CD1c-positive myeloid dendritic cell (primary cell): Measurements from ENCODE around the gene NSUN4.
"Not testable (repeated sequence)": the region's sequence is repeated elsewhere in the genome, so short reads cannot be mapped to it uniquely, and the experiment has no call there.

Source experiments
- DNase-seq: peaks from one replicate; pipeline ENCODE4 v3.0.0-alpha.2; 2016; ENCODE audit errors: extremely low spot score

The NSUN4 gene

DNA sequence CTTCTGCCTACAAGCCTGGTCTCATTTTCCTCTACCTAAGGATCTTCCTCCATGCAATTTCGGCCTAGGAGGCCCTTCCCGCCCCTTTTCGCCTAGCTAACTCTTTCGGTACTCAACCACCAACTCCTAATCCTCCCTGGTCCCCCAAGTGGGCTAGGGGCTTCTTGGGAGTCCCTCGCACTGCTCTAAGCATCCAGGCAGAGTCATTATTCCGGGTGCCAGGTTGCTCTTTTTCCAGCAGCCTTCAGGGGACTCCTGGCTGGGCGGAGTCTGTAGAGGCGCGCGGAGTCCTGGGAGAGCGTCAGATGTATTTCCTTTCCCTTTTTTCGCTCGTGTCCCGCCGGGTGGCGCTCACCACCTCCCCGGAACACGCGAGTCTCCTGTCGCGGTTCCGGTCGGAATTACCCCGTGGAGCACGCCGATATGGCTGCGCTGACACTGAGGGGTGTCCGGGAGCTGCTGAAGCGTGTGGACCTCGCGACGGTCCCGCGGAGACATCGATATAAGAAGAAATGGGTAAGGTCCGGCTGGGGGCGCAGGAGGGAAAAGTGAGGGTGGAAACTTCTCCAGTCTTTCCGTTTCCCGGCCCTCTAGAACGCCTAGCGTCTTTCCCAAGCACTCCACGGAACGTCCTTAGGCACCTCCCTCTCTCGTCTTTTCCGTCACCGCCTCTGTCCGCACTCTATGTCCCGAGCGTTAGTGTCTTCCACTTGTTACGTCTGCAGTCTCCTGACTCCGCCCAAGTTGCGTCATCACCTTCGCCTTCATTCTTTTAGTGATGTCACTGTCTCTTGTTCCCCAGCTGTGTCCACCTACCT is at the start of gene NSUN4:
TSS of gene NSUN4 (plus strand) at position 404 of the 818 bp plus-strand sequence. CDS start at position 424, 20 bp downstream.
- DNase-seq = peak; percentile 95

DNA sequence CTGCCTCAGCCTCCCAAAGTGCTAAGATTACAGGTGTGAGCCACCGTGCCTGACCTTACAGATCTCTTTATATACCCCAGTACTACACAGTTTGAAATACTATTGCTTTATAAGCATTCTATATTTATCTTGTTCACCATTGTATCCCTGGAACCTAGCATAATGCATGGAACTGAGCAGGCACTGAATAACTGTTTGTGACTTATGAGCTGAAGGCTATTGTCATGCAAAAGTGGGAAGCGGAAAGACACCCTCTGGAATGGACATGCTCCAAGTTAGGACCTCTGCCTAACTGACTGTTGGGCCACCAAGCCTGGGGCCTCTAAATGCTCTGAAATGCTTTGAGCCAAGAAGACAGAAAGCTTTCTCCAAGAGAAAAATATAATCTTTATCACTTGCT is 45.3 kb upstream of the NSUN4 start:
- DNase-seq = no peak

DNA sequence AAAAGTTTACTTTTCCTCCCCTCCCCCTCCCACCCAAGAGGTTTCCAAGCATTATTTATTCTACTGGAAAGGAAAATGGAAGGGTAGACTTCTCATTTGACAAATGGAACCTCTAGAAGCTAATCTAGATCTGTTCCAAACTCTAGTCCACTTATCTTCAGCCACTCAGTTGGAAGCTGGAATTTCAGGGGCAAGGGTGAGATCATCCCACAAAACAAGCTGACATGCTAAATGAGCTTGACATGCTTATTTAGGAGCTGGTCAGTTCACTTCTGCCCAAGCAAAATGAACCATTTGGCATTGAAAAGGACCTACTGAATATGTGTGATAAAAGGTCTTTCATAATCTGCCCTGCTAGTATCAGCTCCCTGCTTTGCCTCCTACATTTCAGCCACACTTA is 42.2 kb upstream of the NSUN4 start:
- no peak for DNase-seq

DNA sequence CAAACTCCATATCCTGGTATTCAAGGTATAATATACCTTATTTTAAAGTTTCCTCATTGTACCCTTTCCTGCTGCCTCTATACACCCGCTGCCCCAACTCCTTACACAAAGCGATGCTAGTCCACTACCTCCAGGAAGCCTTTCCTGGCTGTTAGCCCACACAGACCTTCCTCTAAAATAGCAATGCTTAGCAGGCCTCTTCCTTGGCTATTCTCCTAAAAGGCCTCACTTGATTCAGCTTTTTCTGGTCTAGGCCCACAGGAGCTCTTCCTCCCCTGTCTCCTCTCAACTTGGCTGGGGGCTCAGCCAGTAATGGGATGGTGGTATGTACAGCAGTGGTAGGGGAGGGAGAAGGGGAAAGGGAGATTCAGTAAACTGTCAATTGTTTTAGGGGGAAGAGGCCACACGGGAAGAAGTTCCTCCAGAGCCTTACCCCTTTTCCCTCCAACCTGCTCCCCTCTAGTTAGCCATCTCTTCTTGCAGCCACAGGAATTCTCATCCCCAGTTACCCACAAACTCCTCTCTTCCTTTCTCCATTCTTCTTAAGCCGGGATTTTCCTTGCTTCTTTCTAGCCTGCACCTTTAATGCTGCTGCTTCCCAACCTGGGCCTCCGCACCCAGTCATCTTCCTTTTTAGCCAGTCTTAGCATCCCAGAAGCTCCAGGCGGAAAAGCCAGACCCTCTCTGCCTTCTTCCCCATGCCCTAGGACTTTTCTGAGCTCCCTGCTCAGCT is 39.8 kb upstream of the NSUN4 start:
- DNase-seq = peak; percentile 5

DNA sequence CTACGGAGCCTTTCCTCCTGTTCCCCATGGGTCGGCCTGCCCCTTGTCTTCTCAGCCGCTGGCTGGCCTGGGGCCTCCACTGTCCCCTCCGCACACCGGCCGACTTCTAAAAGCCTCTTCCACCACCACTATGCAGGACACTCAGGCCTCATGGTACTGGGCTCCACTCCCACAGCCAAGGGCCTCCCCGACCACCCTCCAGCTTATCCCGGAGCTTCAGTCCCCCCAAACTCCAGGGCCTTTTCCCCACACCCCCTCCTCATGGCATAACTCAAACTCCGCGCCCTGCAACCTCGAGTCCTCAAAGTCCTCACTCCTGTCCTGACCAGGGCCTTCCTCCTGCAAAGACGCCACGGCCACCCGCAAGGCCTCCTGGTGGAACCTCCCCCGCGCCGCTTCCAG is 39.2 kb upstream of the NSUN4 start:
- no peak for DNase-seq

DNA sequence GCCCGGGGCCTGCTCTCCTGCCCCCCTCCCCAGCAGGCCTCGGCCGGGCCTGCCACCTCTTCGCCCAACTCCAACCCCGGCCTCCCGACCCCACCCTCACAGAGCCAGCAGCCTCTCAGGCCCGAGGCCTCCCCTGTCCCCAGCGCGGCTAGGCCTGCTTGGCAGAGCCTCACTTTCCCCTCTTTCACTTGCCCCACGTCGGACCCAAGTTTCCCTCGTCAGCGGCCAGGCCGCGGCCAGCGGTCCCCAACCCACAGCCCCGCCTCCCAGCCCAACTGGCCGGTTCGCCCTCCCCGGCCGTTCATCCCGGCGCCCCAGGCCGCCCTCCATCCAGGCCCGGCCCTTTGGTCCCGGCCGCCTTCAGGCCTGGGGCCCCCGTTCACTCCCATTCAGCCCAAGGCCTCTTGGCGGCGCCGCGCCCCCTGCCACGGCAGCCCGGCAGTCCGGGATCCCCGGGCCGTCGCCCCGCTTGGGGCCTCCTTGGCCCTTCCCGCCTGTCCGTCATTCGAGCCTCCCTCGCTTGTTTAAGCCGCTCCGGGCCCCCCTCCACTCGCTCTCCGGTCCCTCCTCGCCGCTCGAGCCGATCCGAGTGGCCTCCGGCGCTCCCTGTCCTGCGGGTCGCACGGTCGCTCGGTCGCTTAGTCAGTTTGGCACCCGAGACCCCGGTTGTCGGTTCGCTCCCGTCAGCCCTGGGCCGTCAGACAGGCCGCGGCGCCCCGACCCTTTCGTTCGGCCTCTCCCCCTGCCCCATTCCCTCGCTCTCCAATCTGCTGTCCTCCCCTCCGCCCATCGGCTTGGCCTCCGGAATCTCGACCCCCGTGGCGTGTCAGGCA is 38.6 kb upstream of the NSUN4 start:
- peak; percentile 48 for DNase-seq

DNA sequence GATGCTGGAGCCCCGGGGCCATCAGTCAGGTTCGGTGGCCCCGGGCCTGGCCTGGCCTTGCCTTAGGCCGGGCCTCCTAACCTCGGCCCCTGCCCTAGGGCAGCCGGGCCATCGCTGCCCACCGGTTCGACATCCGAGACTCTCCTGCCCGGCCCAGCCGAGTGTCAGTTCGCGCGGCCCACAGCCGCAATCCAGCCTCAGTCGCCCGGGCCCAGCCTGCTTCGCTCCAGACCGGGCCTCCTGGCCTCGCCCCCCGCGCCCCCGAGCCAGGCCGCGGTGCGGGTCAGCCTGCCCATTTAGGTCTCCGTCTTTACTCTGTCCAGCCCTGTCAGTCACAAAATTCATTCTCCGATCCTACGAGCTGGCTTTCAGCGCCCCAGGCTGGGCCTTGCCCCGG is 38.0 kb upstream of the NSUN4 start:
- DNase-seq = peak; percentile 23

DNA sequence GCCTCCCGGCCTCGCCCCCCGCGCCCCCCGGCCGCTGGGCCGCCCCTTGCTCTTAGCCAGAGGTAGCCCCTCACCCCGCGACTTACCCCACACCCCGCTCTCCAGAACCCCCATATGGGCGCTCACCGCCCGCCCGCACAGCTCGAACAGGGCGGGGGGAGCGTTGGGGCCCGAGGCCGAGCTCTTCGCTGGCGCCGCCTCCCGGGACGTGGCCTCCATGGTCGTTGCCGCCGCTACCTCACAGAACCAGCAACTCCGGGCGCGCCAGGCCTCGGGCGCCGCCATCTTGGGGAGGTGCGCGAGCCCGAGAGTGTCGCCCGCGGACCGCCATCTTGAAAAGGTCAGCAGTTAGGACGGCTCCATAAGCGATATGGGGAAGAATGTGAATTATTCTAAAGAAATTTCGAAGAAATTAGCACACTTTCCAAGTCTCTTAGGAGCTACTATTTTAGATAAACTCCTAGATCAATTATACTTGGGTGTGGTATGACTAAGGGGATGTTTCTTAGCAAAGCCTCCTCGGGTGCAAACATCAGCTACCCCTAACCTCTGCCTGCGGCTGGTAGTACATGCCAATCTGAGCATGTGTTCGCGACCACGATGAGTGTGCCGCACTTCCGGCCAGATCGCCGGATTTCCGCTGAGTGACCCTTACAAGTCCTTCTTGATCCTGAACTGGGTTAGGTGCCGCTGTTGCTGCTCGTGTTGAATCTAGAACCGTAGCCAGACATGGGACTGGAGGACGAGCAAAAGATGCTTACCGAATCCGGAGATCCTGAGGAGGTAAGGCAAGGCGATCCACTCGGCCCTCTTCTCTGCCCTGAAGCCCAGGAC is 37.4 kb upstream of the NSUN4 start, which contains the start of the genes LRRC41 and UQCRH:
TSS of gene LRRC41 (minus strand) at position 579 of the 834 bp plus-strand sequence. CDS start at position 285, 294 bp downstream.
TSS of gene UQCRH (plus strand) at position 661 of the 834 bp plus-strand sequence. CDS start at position 730, 69 bp downstream.
- DNase-seq = peak; percentile 98

DNA sequence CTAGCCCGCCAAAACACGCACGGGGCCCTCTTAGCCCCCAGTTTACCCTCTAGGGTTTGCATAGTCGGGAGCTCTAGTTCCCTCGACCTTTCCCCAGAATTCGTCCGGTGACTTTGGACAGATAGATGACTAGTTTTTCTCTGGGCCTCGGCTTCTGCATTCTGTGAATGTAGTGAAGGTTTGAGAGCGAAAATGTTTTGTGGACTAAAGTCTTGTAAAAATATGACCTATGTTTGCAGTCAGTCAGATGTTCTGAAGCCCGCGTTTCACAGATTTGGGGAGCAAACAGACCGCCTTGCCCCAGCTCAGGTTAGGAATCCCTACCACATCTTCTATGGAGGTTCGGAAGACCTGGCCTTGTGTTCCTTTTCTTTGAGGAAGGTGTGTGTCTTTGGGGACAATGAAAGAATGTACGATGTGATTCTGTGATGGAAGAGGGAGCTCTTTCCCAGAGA is 36.7 kb upstream of the NSUN4 start:
- peak; percentile 46 for DNase-seq

DNA sequence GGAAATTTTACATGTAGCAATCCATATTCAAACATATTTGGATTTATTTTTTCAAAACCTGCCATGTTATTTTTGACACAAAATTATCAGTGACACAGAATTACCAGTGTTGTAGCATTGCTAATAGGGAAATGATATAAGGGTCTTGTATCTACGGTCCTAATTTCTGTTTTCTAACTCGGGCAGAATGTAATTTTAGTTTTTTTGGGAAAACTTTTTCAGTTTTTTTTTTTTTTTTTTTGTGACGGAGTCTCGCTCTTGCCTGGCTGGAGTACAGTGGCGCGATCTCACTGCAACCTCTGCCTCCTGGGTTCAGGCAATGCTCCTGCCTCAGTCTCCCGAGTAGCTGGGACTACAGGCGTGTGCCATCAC is 34.5 kb upstream of the NSUN4 start:
- DNase-seq = no peak

DNA sequence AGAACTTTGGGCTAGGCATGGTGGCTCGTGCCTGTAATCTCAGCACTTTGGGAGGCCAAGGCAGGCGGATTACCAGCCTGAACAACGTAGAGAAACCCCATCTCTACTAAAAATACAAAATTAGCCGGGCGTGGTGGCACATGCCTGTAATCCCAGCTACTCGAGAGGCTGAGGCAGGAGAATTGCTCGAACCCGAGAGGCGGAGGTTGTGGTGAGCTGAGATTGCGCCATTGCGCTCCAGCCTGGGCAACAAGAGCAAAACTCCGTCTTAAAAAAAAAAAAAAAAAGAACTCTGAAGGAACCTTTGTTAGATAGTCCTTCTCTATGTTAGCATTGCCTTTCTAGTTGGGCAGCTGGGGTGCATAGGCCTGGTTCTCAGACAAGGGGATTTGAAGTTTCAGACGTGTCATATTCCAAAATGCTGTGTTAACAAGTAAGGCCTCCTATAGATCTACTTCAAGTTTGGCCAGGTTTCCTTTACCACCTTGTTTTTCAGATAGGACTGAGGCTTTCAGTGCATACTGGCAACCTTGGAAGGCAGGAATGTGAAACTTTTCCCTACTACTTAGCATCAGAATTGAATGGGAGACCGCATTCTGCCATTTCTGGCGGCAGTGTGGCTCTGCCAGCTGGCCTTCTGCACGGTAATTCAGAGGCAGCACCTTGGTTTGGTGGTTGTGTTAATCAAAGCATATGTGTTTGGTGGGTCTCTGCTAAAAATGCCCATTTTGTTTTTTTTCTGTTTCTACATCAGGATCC is 31.0 kb upstream of the NSUN4 start:
- DNase-seq = no peak

DNA sequence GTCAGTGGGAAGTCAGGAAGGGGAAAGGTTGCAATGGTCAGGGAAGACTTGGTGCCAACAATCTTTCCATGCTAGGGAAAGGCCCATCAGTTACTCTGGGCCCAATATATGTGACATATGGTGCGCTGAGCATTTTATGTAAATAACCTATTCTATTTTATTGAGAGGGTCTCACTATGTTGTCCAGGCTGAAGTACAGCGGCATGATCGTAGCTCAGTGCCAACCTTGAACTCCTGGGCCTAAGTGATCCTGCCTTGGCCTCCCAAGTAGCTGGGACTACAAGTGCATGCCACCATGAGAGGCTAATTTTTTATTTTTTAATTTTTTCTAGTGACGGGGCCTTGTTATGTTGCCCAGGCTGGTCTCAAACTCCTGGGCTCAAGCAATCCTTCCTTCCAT is 30.3 kb upstream of the NSUN4 start:
- no peak for DNase-seq

DNA sequence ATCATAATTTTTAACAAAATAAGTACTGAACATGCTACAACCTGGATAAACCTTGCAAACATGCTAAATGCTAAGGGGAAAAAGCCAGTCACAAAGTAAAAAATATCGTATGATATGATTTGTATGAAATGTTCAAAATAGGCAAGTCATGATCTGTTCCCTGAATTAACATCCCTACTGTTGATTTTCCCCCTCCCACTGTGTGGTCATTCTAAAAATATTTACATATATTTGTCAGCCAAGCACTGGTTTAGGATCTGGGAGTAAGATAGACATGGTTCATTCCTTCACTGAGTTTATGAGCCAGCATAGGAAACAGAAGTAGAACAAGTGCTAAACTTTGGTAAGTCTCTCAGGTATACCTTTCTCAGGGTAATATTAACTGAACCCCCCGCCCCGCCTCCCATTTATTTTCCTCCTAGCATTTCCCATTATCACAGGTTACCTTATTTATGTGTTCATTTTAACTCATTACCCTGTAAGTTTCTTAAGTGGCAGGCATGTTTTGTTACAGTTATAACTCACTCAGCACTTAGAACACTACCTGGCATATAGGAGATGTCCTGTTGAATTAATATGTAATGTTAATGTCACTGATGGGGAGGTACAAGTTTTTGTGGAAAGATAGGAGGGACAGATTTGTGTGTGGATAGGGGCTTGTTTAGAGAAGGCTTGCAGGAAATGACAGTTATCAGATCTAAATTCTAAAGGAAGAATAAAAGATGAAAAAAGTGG is 24.8 kb upstream of the NSUN4 start:
- no peak for DNase-seq

DNA sequence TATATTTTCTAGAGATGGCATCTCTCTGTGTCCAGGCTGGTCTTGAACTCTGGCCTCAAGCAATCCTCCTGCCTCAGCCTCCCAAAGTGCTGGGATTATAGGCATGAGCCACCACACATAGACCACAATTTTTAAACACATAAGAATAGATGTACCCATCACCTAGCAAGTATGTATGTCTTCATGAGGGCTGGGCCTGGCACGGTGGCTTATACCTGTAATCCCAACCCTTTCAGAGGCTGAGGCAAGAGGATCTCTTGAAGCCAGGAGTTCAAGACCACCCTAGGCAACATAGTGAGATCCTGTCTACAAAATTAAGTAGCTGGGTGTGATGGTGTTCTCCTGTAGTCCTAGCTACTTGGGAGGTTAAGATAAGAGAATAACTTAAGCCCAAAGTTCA is 23.3 kb upstream of the NSUN4 start:
- no peak for DNase-seq

DNA sequence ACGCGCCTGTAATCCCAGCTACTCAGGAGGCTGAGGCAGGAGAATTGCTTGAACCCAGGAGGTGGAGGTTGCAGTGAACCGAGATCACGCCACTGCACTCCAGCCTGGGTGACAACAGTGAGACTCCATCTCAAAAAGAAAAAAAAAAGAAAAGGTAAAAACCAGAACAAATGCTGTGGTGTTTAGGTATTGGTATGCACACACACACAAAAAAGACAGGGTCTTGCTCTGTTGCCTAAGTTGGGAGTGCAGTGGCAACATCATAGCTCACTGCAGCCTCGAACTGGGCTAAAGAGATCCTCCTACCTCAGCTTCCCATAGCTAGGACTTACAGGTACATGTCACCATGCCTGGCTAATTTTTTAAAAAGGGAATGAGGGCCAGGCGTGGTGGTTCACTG is 21.3 kb upstream of the NSUN4 start:
- not testable (repeated sequence) for DNase-seq

DNA sequence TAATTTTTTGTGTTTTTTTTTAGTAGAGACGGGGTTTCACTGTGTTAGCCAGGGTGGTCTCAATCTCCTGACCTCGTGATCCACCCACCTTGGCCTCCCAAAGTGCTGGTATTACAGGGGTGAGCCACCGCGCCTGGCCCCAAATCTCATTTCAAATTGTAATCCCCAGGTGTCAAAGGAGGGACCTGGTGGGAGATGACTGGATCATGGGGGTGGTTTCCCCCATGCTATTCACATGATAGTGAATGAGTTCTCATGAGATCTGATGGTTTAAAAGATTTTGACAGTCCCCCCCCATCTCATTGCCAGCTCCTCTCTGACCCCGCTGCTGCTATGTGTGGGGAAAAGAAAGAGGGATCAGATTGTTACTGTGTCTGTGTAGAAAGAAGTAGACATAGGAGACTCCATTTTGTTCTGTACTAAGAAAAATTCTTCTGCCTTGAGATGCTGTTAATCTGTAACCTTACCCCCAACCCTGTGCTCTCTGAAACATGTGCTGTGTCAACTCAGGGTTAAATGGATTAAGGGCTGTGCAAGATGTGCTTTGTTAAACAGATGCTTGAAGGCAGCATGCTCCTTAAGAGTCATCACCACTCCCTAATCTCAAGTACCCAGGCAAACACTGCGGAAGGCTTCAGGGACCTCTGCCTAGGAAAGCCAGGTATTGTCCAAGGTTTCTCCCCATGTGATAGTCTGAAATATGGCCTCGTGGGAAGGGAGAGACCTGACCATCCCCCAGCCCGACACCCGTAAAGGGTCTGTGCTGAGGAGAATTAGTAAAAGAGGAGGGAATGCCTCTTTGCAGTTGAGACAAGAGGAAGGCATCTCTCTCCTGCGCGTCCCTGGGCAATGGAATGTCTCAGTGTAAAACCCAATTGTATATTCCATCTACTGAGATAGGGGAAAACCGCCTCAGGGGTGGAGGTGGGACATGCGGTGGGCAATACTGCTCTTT is 20.4 kb upstream of the NSUN4 start:
- DNase-seq = not testable (repeated sequence)

DNA sequence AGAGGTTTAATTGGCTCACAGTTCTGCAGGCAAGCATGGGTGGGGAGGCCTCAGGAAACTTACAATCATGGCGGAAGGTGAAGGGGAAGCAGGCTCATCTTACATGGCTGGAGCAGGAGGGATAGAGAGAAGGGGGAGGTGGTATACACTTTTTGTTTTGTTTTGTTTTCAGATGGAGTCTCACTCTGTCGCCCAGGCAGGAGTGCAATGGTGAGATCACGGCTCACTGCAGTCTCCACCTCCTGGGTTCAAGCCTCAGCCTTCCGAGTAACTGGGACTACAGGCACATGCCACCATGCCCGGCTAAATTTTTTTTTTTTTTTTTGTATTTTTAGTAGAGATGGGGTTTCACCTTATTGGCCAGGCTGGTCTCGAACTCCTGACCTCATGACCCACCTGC is 18.4 kb upstream of the NSUN4 start:
- DNase-seq = not testable (repeated sequence)
